Suppressor macrophage (primary cell): ENCODE measurements around the gene TRPC4.

Experiments used
- DNase-seq, 4 experiments: peaks; one replicate each; pipeline ENCODE4 v3.0.0-alpha.2; 2020 to 2022

Gene TRPC4

DNA sequence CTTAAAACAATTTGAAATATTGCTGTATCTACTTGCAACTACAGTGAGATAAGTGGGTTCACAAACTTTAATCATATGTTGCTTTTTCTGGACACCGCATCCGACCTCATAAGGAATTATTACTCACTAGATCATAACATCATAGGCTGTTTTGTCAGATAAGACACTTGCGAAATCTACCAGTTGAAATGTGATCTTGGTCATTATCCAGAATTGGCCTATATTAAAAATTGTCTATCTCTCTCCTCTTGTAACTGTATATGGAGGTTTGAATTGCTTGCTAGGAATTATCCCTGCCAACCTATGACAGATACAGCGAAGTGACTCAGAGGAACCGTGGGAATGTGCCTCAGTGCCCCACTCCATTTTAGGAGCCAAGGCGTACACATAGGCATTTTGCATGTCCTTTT, 154.0 kb downstream of the TRPC4 start:
- DNase-seq, result no peak

DNA sequence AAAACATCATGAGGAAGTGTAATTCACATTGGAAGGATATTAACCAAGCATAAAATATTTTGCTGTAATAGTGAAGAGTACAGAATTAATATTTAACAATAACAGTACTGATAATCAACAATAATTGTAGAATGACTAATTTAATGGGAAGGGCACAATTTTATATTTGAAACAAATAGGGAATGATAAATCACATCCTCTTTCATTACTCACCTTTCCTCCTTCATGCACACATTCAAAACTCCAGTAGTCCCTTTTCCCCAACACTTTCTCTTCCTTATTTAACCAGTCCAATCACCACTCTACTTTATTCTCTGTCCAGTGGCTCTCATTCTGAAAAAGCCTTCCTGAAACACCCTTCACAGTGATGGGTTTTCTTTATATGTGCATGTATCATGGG, 160.3 kb downstream of the TRPC4 start:
- no peak for DNase-seq

DNA sequence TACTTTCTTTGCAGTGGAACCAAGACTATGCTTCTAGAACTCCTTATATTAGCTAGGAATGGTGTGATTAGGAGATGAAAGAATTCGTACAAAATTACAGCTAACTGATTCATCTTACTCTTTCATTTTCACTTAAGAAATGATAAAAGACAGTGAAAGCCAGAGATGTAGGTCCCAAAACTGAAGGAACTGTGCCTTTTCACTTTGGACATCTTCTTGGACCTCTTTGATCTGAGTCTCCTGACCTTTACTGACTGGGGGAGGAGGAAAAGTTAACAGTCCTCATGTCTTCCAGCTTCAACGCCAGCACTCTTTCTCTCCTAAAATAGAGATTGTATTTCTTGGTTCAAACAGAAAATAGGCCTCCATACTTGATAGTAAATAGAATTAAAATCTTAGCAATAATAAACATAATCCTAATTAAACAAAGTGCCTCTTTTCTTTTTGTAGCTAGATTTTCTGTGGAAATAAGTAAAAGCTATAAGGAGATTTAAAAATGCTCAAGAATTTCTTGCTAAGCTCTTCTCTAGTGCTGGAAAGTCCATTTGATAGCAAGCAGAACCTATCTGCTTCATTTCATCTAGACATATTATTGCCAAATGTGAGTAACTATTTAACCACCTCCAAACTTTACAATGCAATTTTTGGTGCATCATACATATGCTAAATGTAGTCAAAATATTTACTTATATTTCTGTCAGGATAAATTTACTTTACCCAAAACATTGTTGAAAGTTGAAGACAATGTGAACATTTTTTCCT, 161.7 kb downstream of the TRPC4 start:
- no peak for DNase-seq

DNA sequence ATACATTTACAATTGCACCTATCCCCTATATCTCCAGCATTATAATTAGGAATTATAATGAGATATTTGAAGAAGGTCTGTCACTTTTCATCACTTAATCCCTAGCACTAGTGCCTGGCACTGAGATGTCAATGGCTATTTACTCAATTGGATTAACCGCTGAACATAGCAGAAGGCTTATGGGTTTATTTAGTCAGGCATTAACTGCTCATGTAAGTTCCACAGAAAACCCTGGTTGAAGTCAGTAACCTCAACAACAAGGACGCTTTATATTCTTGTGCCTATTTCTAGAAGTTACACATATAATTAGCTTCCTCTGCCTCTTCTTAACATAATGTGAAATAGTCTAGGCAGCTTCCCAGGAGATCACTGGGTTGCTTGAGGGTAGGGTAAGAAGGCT, 163.5 kb downstream of the TRPC4 start:
- no peak for DNase-seq

DNA sequence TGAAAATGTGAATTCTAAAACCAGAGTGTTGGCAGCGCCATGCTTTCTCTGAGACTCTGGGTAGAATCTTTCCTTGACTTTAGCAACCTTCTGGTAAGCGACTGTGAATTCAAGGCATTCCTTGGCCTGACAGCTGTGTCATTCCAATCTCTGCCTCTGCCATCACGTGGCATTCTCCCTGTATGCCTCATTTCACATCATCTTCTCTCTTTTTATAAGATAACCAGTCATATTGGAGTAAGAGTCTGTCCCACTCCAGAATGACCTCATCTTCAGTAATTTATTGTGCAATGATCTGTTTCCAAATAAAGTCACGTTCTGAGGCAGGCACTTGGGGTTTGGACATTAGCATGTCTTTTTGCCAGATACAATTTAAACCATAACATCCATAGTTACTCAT, 167.6 kb downstream of the TRPC4 start:
- peak in 2 of 4 experiments; percentile 1 for DNase-seq

DNA sequence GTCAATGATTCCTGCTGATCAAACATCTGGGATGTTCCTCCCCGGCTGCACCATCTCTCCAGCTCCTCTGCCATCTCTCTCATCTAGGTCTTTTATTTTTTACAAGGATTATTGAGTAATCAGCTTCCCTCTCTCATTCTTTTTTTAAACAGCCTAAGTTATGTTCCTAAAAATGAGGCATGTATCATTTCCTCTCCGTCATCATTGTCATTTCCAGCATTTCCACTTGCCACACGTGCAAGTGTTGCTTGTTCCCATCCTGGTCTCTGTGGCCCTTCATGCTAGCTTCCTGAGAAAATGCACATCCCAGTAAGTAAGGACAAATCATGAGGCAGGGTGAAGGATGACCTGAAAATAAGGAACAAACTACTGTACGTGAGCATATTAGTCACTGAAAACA, 168.3 kb downstream of the TRPC4 start:
- DNase-seq, result no peak

DNA sequence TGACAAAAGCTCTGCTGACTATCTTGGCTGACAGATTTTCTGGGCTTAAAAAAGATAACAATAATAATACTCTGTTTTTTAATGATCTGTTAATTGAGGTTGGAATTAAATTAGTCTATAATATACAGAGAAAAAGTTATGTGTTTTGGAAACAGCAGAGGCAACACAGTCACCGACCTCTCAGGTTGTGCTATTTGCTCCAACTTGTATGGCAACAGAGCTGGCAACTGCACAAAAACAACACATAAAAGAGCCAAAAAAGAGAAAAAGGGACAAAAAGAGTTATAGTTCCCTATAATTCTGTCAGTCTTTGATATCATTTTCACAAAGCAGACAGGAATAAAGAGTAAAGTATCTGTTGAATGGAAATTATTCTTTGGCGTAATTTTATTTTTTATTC, 168.7 kb downstream of the TRPC4 start:
- no peak for DNase-seq

DNA sequence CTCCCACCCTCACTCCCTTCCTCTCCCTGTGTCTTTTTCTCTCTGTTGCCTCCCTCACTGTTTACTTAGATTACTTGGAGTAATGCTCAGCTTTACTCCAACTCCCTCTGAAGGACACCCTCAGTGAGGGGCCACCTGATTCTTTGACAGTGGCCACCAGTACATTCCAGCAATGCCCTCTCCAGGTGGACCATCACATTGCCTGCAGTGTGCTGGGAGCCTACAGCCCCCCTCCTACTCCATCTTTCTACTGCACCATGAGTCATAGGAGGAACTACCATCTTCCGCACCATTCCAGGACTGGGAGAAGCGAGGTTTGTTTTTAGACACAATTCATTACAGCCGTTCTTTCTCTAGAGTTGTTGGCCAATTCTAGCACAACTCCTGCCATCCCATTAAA, 174.4 kb downstream of the TRPC4 start:
- DNase-seq, result no peak

DNA sequence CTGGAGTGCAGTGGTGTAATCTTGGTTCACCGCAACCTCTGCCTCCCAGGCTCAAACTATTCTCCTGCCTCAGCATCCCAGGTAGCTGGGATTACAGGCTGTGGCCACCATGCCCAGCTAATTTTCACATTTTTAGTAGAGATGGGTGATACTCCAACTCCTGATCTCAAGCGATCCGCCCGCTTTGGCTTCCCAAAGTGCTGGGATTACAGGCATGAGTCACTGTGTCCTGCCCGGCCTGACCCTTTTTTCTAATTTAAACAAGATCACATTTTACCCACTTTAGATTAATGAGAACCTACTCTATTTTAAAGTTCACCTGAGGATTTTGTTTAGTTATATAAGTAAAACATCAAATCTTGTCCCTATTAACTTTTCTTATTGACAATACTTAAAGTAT, 179.2 kb downstream of the TRPC4 start:
- DNase-seq, result no peak

DNA sequence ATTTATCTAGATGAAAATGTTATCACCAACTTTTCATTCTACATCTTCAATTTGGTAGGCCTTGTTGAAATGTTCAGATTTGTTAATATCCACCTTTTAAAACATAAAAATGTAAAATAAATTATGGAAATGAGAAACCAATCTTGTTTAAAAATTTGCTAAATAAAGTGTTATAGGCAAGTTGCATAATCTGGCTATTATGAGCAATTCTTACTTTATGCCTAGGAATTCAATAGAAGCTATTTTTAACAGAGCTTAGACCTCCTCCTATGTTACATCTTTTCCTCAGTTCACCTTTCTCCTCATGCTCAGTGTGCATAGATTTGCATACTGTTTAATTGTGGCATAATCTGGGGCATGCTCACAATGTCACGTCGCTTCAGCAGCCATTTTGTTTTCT, 183.1 kb downstream of the TRPC4 start:
- DNase-seq, result no peak

DNA sequence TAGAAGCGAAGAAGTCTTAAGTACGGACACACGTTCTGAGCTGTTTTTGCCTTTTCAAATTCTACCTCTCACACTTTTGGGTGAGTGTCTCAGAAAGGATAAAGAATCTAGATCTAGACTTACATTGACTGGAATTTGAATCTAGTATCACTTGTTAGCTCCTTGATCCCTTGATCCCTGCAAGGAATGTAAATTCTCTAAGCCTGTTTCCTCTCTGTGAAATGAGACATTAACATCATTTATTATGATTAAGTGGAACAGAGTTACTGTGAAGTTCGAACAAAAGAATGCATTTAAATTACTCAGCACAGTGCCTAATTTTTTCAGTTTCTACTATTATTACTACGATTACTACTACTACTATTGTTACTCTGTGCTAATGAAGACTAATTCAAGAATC, 184.4 kb downstream of the TRPC4 start:
- no peak for DNase-seq

DNA sequence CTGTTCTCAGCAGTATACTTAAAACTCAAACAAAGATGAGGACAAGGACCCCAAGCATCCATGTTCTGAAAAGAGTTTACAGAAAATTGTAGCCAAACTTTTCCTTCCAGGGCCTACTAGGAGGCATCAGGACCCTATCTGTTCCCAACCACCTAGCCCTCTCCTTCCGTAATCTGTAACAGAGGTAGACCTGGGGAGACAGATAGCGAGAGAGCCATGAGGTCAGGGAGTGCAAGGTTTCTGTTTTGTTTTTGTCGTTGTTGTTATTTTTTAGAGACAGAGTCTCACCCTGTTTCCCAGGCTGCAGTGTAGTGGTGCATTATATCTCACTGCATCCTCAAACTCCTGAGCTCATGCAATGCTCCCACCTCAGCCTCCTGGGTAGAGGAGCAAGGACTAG, 187.1 kb downstream of the TRPC4 start:
- DNase-seq, result no peak

DNA sequence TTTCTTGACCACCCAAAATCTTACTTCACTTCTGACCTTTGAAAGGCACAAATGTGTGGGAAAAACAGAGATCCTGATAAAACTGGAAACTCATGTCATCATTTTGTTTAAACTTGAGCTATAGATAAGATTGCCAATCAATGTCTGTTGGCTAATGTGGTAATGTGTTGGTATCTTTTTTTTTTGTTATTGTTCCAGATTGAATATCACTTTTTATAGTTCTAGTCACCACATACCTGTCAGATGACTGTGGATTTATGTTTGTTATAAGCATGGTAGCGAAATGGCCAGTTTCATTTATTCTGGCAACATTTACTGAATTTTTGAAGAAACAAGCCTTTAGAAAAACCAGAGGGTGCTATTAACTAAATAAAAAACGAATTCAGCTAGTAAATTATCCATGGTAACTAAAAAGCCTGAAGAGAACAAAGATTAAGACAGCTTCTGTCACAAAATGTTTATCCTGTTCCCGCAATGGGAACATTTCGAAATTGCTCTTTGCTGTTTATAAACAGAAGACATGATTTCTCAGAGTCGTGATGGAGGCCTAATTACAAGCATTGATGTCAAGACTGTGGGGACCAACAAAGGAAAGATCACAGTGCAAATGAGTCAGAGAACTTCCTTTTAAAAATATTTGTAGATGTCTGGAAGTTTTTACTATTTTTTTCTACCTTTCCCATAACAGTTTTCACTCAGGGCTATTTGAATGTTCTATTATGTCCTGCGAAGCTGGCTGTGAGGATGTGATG, 188.1 kb downstream of the TRPC4 start:
- DNase-seq, result no peak

DNA sequence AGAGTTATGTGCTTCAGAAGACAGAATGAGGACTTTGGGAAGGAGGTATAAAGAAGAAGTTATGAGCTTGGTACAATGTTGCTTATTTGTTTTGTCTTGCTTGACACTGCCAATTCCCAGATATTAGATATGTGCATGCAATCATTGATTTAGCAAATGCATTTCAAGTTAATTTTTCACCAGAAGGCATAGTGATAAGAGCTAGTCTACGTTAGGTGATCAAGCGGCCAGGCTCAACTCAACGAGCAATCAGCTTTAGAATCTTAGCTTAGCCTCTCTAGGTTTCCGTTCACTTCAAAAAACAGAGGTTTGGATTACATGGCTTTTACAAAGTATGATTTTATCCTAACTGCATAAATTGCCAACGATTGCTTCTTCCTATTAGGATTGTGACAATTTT, 189.4 kb downstream of the TRPC4 start:
- DNase-seq, result no peak

DNA sequence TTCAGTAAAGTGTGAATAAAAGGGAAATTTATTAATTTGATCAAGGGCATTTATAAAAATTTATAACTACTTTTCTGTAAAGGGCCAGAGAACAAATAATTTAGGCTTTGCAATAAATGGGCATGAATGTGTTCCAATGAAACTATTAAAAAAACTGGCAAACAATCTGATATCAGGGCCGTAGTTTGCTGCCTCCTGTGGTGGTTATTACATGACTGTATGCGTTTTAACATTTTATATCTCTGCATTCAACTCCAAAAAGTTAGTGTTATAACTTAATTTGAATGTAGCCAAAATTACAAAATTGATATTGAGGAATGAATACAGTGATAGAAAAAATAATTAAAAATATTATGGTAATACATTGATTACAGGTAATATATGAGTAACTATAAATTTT, 190.5 kb downstream of the TRPC4 start:
- no peak for DNase-seq

DNA sequence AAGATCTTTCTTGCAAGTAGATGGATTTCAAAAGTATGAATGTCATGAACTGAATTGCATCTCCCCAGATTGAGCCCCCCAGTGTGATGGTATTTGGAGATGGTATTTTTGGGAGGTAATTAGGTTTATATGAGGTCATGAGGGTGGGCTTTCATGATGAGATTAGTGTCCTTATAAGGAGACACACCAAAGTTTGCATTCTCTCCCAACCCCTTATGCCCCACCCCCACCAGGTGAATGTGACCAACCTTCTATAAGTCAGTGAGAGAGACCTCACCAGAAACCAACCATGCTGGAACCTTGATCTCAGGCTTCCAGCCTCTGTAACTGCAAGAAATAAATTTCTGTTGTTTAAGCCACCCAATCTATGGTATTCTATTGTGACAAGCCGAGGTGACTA, 199.7 kb downstream of the TRPC4 start:
- DNase-seq, result no peak

DNA sequence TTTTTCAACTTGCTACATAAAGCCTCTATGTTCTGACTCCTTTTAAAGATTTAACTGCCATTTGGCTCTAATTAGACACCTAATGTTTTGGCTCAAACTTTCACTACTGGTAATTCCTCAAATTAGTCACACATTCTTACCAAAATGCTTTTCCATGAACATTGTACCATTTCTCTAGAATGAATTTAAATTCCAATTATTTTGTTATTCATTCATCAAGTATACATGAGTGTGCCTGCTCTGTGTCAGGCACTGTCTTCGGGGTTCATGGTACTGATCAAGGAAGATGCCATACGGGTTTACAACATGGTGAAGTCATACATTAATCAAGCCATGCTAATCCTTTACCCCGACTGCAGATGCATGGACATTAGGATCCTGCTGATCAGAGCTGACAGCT, 201.9 kb downstream of the TRPC4 start:
- no peak for DNase-seq

DNA sequence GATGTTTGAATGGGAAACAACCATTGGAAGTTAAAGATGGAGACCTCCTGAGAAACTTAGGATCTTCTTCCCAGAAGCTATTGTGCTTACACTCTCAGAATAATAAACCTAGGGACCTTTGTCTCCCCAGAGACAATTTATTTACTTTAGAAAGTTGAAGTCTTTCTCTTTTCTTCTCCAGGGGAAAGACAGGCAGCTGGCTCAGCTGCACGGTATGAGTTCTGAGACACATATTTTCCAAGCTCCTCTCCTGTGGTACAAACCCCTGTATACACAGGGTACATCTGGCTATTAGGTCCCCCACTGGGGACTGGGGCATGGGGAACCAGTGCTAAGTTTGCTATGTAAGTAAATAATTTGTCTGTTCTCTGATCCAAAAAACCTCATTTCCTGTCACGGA, 203.5 kb downstream of the TRPC4 start:
- no peak for DNase-seq

DNA sequence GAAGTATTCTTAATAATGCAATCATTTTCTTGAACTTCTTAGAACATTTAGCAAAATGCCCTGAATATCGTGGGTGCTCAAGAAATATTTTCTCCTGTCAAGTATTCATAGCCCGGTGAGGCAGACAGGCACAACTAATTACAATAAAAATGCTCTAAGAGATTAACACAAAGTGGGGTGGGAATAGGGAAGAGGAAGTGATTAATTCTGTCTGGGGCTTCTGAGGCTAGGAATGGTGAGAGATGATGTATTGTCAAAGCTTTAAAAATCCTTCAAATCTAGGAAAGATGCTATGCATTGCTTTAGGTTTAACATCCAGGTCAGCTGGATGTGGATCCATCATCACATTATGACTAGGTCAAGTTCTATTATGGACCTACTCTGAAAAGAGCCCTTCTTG, 204.2 kb downstream of the TRPC4 start:
- no peak for DNase-seq

DNA sequence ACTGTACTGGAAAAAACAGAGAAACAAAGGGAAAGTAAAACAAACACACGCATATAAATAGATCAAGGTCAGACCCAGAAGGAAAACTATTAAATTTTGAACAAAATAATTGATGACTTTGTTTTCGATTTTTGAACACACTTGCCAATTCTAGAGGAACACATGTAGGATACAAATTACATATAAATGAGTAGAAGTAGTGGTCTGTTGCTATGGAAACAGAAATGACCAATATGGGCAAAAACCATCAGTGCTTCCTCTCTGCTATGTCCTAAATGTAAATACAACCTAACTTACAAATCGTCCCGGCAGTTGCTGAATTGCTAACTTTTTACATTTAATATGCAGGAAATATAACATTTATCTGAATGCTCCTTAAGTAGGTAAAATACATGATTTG, 205.8 kb downstream of the TRPC4 start:
- DNase-seq, result no peak

DNA sequence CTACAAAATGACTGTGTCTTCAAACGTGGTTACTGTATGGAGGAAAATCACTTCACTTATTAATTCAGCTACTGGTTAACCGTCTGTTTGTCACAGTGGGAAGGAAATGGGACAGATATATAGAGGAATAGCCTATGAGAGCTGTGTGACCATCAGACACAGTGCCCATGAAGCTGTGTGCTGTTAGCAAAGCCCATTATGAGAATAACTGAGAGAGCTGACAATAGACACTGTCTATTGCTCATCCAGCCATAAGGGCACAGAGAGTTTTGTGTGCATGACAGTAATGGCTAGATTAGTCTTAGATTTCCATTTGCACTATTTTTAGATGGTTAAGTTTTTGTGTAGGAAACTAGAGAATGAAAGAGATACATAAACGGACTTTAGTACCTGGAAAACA, 206.9 kb downstream of the TRPC4 start:
- DNase-seq, result no peak

DNA sequence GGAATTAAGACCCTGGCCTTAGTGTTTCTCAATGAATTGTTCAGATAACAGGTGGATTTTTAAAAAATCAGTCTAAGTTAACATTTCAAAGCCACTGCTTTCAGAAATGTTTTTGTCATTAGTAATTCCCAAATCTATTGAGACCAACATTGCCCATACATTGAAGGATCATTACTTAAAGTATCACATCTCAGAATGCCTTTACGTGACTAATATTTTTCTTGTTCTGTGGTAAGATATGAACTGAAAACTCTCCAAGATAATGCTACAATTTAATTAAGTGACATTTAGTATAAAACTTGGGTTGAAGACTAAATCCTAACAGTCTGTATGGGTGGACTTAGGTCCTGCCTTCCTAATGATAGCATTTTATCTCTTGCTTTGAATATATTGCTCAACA, 211.6 kb downstream of the TRPC4 start:
- no peak for DNase-seq

DNA sequence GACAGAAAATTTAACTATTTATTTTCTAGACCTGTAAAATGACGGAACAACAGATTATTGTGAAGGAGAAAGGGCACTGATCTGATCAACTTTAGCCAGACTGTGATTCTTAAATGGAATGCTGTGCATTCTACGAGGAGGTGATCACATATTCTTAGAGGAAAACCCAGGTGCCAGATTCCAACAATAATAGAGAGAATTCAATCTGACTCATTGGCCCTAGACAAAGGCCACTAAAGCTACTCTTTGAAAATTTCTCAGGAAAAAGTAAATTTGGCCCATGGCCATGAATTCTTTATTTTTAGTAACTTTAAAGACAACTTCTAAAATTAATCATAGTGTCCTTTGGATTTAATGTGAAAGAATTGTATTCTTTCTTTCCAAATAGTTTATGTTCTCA, 212.4 kb downstream of the TRPC4 start:
- DNase-seq, result no peak

DNA sequence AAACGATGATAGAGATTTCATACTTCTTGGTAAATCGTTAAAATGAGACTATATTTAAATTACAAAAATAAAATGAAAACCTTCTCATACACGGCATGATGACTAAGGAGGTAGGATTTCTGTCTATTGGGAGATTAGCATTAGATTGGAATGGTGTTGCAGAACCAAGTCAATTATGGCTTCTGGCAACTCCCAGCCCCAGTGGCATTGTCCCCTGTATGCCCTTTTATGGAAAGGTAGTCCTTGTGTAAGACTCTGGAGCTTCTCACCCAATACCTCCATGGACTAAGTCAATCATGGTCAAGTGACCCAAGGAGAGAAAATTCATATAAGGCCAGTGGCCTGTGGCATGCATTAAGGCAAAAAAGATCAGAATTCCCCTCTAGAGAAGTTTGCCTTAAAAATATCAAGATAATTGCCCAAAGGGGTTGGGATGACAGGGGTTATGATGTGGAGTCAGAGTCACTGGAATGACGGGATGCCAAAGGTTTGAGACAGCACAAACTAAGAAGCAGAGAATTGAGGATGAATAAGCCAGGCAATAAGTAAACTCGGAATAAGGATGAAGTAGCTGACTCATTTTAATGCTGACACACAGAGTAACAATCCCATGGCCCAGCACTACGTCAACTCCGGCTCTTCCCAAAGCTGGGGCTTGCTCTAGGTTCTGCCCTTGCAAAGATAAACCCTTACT, 213.2 kb downstream of the TRPC4 start:
- DNase-seq, result no peak
